ENCODE results near the gene HMOX2. TPM values are rescaled to one million over a fixed set of nuclear protein-coding genes. Genes with fewer than 3 reads are reported as not detected.

Gene HMOX2
- total RNA-seq, 4 donors from 2014 or later, result 21.7 to 30.0 (median 28.4) TPM

DNA sequence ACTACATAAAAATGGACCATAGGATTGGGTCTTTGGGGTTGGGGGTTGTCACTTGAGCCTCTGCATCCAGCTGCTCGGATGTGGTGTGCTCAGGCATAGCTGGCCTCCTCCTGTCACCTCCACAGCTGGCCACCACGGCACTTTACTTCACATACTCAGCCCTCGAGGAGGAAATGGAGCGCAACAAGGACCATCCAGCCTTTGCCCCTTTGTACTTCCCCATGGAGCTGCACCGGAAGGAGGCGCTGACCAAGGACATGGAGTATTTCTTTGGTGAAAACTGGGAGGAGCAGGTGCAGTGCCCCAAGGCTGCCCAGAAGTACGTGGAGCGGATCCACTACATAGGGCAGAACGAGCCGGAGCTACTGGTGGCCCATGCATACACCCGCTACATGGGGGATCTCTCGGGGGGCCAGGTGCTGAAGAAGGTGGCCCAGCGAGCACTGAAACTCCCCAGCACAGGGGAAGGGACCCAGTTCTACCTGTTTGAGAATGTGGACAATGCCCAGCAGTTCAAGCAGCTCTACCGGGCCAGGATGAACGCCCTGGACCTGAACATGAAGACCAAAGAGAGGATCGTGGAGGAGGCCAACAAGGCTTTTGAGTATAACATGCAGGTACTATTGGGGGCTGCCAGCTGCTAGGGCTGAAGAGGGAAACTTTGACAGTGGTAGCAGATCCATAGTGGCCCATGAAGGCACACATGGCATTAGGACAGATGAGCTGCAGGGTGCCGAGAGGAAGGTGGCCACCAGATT is 31.6 kb downstream of the HMOX2 start:
- TF ChIP-seq, protein P1, sequence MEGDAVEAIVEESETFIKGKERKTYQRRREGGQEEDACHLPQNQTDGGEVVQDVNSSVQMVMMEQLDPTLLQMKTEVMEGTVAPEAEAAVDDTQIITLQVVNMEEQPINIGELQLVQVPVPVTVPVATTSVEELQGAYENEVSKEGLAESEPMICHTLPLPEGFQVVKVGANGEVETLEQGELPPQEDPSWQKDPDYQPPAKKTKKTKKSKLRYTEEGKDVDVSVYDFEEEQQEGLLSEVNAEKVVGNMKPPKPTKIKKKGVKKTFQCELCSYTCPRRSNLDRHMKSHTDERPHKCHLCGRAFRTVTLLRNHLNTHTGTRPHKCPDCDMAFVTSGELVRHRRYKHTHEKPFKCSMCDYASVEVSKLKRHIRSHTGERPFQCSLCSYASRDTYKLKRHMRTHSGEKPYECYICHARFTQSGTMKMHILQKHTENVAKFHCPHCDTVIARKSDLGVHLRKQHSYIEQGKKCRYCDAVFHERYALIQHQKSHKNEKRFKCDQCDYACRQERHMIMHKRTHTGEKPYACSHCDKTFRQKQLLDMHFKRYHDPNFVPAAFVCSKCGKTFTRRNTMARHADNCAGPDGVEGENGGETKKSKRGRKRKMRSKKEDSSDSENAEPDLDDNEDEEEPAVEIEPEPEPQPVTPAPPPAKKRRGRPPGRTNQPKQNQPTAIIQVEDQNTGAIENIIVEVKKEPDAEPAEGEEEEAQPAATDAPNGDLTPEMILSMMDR (IDR thresholded peaks at IDR 0.05 in 4 of 5, conservative IDR thresholded peaks at IDR 0.05 in 1 of 5), result no peak
- TF ChIP-seq POLR2A (IDR thresholded peaks at IDR 0.05), result no peak
- intact Hi-C loops (cut with DNase I; ENCODE audit: low total_unique reads) (loop anchor here (2.0 to 5.0 kb wide), 2 partner anchors 77 to 115 kb away; partner anchors contain the start of gene MGRN1), in situ Hi-C loops (cut with MboI; ENCODE audit: low sequenced_read_pairs in 4 of 4) (loop anchor here in 1 of 4 donors (5.0 to 25.0 kb wide), 2 partner anchors 35 to 105 kb away; partner anchors contain the start of genes MGRN1 and UBALD1)
- H3K27me3 ChIP-seq, result no peaks in the 10 kb centered on the region
- ATAC-seq (no peak), DNase-seq (no peak)
- H3K4me1 ChIP-seq, result peaks cover 0 to 8% of the 10 kb centered on the region in 2 donors
- H3K27ac ChIP-seq, result no peak overlapping the region
- H3K9me3 ChIP-seq, result no peaks in the 10 kb centered on the region
- H3K4me3 ChIP-seq, result no peak overlapping the region
- H3K36me3 ChIP-seq, result peaks cover 0 to 60% of the 10 kb centered on the region in 2 donors

DNA sequence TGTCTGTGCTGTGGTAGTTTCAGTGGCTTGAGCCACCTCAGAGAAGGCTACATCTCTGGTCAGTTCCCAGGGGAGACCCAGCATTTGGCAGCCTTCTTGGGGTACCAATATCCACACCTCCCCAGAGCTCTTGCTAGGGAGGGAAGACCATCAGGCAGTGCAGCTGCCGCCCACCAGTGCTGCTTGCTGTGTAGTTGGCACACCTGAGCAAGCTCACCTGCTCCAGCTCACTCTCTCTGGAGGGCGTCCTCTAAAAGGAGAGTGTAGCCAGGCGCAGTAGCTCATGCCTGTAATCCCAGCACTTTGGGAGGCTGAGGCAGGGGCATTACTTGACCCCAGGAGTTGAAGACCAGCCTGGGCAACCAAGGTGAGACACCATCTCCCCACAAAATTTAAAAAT is 32.6 kb downstream of the HMOX2 start:
- TF ChIP-seq, protein P1 (IDR thresholded peaks at IDR 0.05 in 4 of 5, conservative IDR thresholded peaks at IDR 0.05 in 1 of 5), result no peak
- no peak for TF ChIP-seq POLR2A (IDR thresholded peaks at IDR 0.05)
- DNase-seq, result no peak
- H3K9me3 ChIP-seq, result no peaks in the 10 kb centered on the region
- no peak overlapping the region for H3K27ac ChIP-seq
- in situ Hi-C loops (cut with MboI; ENCODE audit: low sequenced_read_pairs in 4 of 4), result loop anchor here in 1 of 4 donors (5.0 to 25.0 kb wide), 2 partner anchors 33 to 103 kb away; partner anchors contain the start of genes MGRN1 and UBALD1
- no peaks in the 10 kb centered on the region for H3K27me3 ChIP-seq
- H3K4me1 ChIP-seq, result peaks cover 0 to 15% of the 10 kb centered on the region in 2 donors
- peaks cover 0 to 67% of the 10 kb centered on the region in 2 donors for H3K36me3 ChIP-seq
- no peak for ATAC-seq
- H3K4me3 ChIP-seq, result no peak overlapping the region
- intact Hi-C loops (cut with DNase I; ENCODE audit: low total_unique reads), result loop anchor here (5.0 kb wide), 1 partner anchor 113 kb away; the partner anchor contains the start of gene MGRN1

DNA sequence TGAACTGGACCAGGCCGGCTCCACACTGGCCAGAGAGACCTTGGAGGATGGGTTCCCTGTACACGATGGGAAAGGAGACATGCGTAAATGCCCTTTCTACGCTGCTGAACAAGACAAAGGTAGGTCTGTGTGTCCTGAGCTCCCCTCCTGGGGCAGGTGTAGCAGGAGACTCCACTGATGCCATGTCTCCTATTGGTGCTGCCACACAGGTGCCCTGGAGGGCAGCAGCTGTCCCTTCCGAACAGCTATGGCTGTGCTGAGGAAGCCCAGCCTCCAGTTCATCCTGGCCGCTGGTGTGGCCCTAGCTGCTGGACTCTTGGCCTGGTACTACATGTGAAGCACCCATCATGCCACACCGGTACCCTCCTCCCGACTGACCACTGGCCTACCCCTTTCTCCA is 33.2 kb downstream of the HMOX2 start:
- TF ChIP-seq, protein P1 (IDR thresholded peaks at IDR 0.05 in 4 of 5, conservative IDR thresholded peaks at IDR 0.05 in 1 of 5), result no peak
- no peak for TF ChIP-seq POLR2A (IDR thresholded peaks at IDR 0.05)
- ATAC-seq, result no peak

DNA sequence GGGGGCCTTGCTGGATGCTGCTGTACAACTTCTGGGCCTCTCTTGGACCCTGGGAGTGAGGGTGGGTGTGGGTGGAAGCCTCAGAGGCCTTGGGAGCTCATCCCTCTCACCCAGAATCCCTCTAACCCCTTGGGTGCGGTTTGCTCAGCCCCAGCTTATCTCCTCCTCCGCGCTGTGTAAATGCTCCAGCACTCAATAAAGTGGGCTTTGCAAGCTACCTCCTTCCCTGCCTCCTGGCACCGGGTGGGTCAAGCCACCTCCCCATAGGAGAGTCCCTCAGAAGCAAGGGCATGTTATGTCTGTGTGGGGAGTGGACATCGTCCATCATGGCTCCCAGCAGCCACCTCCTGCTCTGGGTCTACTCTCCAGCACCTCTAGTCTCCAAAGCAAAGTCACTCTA is 33.9 kb downstream of the HMOX2 start:
- Histone ChIP-seq H3K4me3 (no peak overlapping the region), H3K9me3 (no peaks in the 10 kb centered on the region), H3K27ac (no peak overlapping the region), H3K36me3 (peaks cover 0 to 67% of the 10 kb centered on the region in 2 donors), H3K4me1 (peaks cover 6 to 28% of the 10 kb centered on the region in 2 donors), H3K27me3 (no peaks in the 10 kb centered on the region)
- in situ Hi-C loops (cut with MboI; ENCODE audit: low sequenced_read_pairs in 4 of 4) (loop anchor here in 1 of 4 donors (25.0 kb wide), 1 partner anchor 102 kb away; the partner anchor contains the start of genes MGRN1 and UBALD1), intact Hi-C loops (cut with DNase I; ENCODE audit: low total_unique reads) (no loop called here)
- TF ChIP-seq, protein P1 (IDR thresholded peaks at IDR 0.05 in 4 of 5, conservative IDR thresholded peaks at IDR 0.05 in 1 of 5), result no peak
- ATAC-seq, result no peak
- DNase-seq, result no peak

More for the DNA sequence above, 33.2 kb downstream of the HMOX2 start:
- Histone ChIP-seq H3K4me1 (peaks cover under 1 to 21% of the 10 kb centered on the region in 2 donors), H3K4me3 (no peak overlapping the region), H3K36me3 (peaks cover 0 to 67% of the 10 kb centered on the region in 2 donors), H3K27me3 (no peaks in the 10 kb centered on the region), H3K27ac (no peak overlapping the region), H3K9me3 (no peaks in the 10 kb centered on the region)
- in situ Hi-C loops (cut with MboI; ENCODE audit: low sequenced_read_pairs in 4 of 4) (loop anchor here in 1 of 4 donors (5.0 to 25.0 kb wide), 2 partner anchors 33 to 103 kb away; partner anchors contain the start of genes MGRN1 and UBALD1), intact Hi-C loops (cut with DNase I; ENCODE audit: low total_unique reads) (loop anchor here (5.0 kb wide), 1 partner anchor 113 kb away; the partner anchor contains the start of gene MGRN1)
- DNase-seq, result no peak
